K562 (cell line): ENCODE data around the gene OLFML2B.

Source experiments
- ADNP ChIP-seq: fragments of 200-800 bp; sonication (Bioruptor generic); IDR thresholded peaks from 2 replicates; pipeline ENCODE4 v1.6.1; 2016; ENCODE audit warnings: missing genetic modification characterization, missing compliant biosample characterization
- C11orf30 ChIP-seq: fragments of 450-650 bp; IDR thresholded peaks from 2 replicates; pipeline ENCODE4 v1.6.1; 2016; ENCODE audit warnings: low read depth, mild to moderate bottlenecking
- CBX5 ChIP-seq: IDR thresholded peaks from 2 replicates; pipeline ENCODE4 v1.6.1; 2014; ENCODE audit warnings: low read depth, borderline replicate concordance
- JUN ChIP-seq, 2 experiments: sonication (generic) in 1 of 2; formaldehyde crosslinking in 1 of 2; IDR thresholded peaks; 2 replicates each; pipeline versions ENCODE4 v1.6.1 to v1.8.0; 2012 to 2022; ENCODE audit warnings: borderline replicate concordance in 2 of 2, mild to moderate bottlenecking in 2 of 2, improper control_type of control experiment in 1 of 2, low read depth in 1 of 2, low read length in 1 of 2, missing genetic modification reagents in 1 of 2
- NR2C1 ChIP-seq, 2 experiments: fragments of 450-650 bp; IDR thresholded peaks; 2 replicates each; pipeline ENCODE4 v1.6.1; 2017; ENCODE audit warnings: mild to moderate bottlenecking in 2 of 2, antibody characterized with exemption in 1 of 2, inconsistent platforms in 1 of 2, missing compliant biosample characterization in 1 of 2, missing genetic modification characterization in 1 of 2
- ZBTB17 ChIP-seq: fragments of 450-650 bp; formaldehyde crosslinking; IDR thresholded peaks from 2 replicates; pipeline ENCODE4 v1.4.0; 2020; ENCODE audit warnings: mild to moderate bottlenecking
- ZNF274 ChIP-seq: IDR thresholded peaks from 2 replicates; pipeline ENCODE4 v1.6.1; 2011; ENCODE audit warnings: low read depth, mild to moderate bottlenecking, low read length, moderate library complexity, borderline replicate concordance
- ZNF76 ChIP-seq: fragments of 250-450 bp; sonication (Bioruptor Pico); IDR thresholded peaks from 2 replicates; pipeline ENCODE4 v1.4.0; 2020; ENCODE audit warnings: mild to moderate bottlenecking, moderate library complexity, borderline replicate concordance

- TF ChIP-seq ADNP (no peak), C11orf30 (no peak), ZNF76 (CRISPR knock-in tag) (no peak), JUN (IDR thresholded peaks at IDR 0.05; ENCODE audit: borderline replicate concordance, low read depth, low read length) (no peak), JUN (CRISPR knock-in tag; IDR thresholded peaks at IDR 0.05; ENCODE audit: borderline replicate concordance) (no peak), CBX5 (no peak), ZBTB17 (CRISPR knock-in tag) (no peak), NR2C1 (IDR thresholded peaks at IDR 0.05) (no peak), NR2C1 (tag; IDR thresholded peaks at IDR 0.05) (no peak), ZNF274 (no peak)
These were observed 2.5 kb downstream of the OLFML2B start for GRCh38 chr1:162021124-162021523.
